ENCODE results near the gene ST14.
"Not testable (repeated sequence)": the region's sequence is repeated elsewhere in the genome, so short reads cannot be mapped to it uniquely, and the experiment has no call there.

The ST14 gene

GRCh38 chr11:130241713-130242112 is 82.1 kb downstream of the ST14 start:
- Histone ChIP-seq H3K9ac (ENCODE audit: low read depth, low read length) (no peak overlapping the region), H3K36me3 (ENCODE audit: control insufficient read depth, insufficient read depth, low read length) (no peaks in the 10 kb centered on the region), H3K4me3 (ENCODE audit: low read depth, low read length) (no peak overlapping the region), H3K27me3 (ENCODE audit: control insufficient read depth, insufficient read depth, low read length) (no peaks in the 10 kb centered on the region), H3K9me3 (ENCODE audit: control insufficient read depth, insufficient read depth, low read length) (no peaks in the 10 kb centered on the region), H3K4me1 (ENCODE audit: control insufficient read depth, insufficient read depth, low read length) (no peaks in the 10 kb centered on the region)

GRCh38 chr11:130243816-130244215 is 84.2 kb downstream of the ST14 start:
- Histone ChIP-seq H3K9ac (ENCODE audit: low read depth, low read length) (no peak overlapping the region), H3K4me3 (ENCODE audit: low read depth, low read length) (no peak overlapping the region), H3K4me1 (ENCODE audit: control insufficient read depth, insufficient read depth, low read length) (no peaks in the 10 kb centered on the region), H3K9me3 (ENCODE audit: control insufficient read depth, insufficient read depth, low read length) (no peaks in the 10 kb centered on the region), H3K36me3 (ENCODE audit: control insufficient read depth, insufficient read depth, low read length) (no peaks in the 10 kb centered on the region), H3K27me3 (ENCODE audit: control insufficient read depth, insufficient read depth, low read length) (no peaks in the 10 kb centered on the region)

GRCh38 chr11:130244848-130245247 is 85.3 kb downstream of the ST14 start:
- Histone ChIP-seq H3K9ac (ENCODE audit: low read depth, low read length) (no peak overlapping the region), H3K27me3 (ENCODE audit: control insufficient read depth, insufficient read depth, low read length) (no peaks in the 10 kb centered on the region), H3K9me3 (ENCODE audit: control insufficient read depth, insufficient read depth, low read length) (no peaks in the 10 kb centered on the region), H3K36me3 (ENCODE audit: control insufficient read depth, insufficient read depth, low read length) (no peaks in the 10 kb centered on the region), H3K4me1 (ENCODE audit: control insufficient read depth, insufficient read depth, low read length) (no peaks in the 10 kb centered on the region), H3K4me3 (ENCODE audit: low read depth, low read length) (no peak overlapping the region)

- H3K4me3 ChIP-seq (ENCODE audit: low read depth, low read length); H3K27me3 ChIP-seq (ENCODE audit: control insufficient read depth, insufficient read depth, low read length); H3K4me1 ChIP-seq (ENCODE audit: control insufficient read depth, insufficient read depth, low read length); H3K9ac ChIP-seq (ENCODE audit: low read depth, low read length); H3K36me3 ChIP-seq (ENCODE audit: control insufficient read depth, insufficient read depth, low read length); H3K9me3 ChIP-seq (ENCODE audit: control insufficient read depth, insufficient read depth, low read length): not testable (repeated sequence)
These were observed 85.8 kb downstream of the ST14 start for GRCh38 chr11:130245375-130245774.

GRCh38 chr11:130246270-130246669 is 86.7 kb downstream of the ST14 start:
- Histone ChIP-seq H3K9me3 (ENCODE audit: control insufficient read depth, insufficient read depth, low read length) (no peaks in the 10 kb centered on the region), H3K4me1 (ENCODE audit: control insufficient read depth, insufficient read depth, low read length) (no peaks in the 10 kb centered on the region), H3K27me3 (ENCODE audit: control insufficient read depth, insufficient read depth, low read length) (no peaks in the 10 kb centered on the region), H3K36me3 (ENCODE audit: control insufficient read depth, insufficient read depth, low read length) (no peaks in the 10 kb centered on the region), H3K9ac (ENCODE audit: low read depth, low read length) (no peak overlapping the region), H3K4me3 (ENCODE audit: low read depth, low read length) (no peak overlapping the region)

GRCh38 chr11:130246738-130247137 is 87.2 kb downstream of the ST14 start:
- H3K4me1 ChIP-seq (ENCODE audit: control insufficient read depth, insufficient read depth, low read length): no peaks in the 10 kb centered on the region
- no peak overlapping the region for H3K9ac ChIP-seq (ENCODE audit: low read depth, low read length)
- H3K27me3 ChIP-seq (ENCODE audit: control insufficient read depth, insufficient read depth, low read length): no peaks in the 10 kb centered on the region
- H3K4me3 ChIP-seq (ENCODE audit: low read depth, low read length): no peak overlapping the region
- no peaks in the 10 kb centered on the region for H3K9me3 ChIP-seq (ENCODE audit: control insufficient read depth, insufficient read depth, low read length)
- H3K36me3 ChIP-seq (ENCODE audit: control insufficient read depth, insufficient read depth, low read length): no peaks in the 10 kb centered on the region

GRCh38 chr11:130247319-130247718 is 87.7 kb downstream of the ST14 start:
- H3K36me3 ChIP-seq (ENCODE audit: control insufficient read depth, insufficient read depth, low read length): no peaks in the 10 kb centered on the region
- H3K4me1 ChIP-seq (ENCODE audit: control insufficient read depth, insufficient read depth, low read length): no peaks in the 10 kb centered on the region

GRCh38 chr11:130249371-130249770 is 89.8 kb downstream of the ST14 start:
- no peak overlapping the region for H3K4me3 ChIP-seq (ENCODE audit: low read depth, low read length)
- no peaks in the 10 kb centered on the region for H3K9me3 ChIP-seq (ENCODE audit: control insufficient read depth, insufficient read depth, low read length)
- H3K36me3 ChIP-seq (ENCODE audit: control insufficient read depth, insufficient read depth, low read length): no peaks in the 10 kb centered on the region
- H3K27me3 ChIP-seq (ENCODE audit: control insufficient read depth, insufficient read depth, low read length): no peaks in the 10 kb centered on the region
- H3K4me1 ChIP-seq (ENCODE audit: control insufficient read depth, insufficient read depth, low read length): no peaks in the 10 kb centered on the region
- no peak overlapping the region for H3K9ac ChIP-seq (ENCODE audit: low read depth, low read length)

More at GRCh38 chr11:130247319-130247718, 87.7 kb downstream of the ST14 start:
- Histone ChIP-seq H3K27me3 (ENCODE audit: control insufficient read depth, insufficient read depth, low read length) (no peaks in the 10 kb centered on the region), H3K9ac (ENCODE audit: low read depth, low read length) (no peak overlapping the region), H3K9me3 (ENCODE audit: control insufficient read depth, insufficient read depth, low read length) (no peaks in the 10 kb centered on the region), H3K4me3 (ENCODE audit: low read depth, low read length) (no peak overlapping the region)

GRCh38 chr11:130249929-130250328 is 90.3 kb downstream of the ST14 start:
- H3K4me3 ChIP-seq (ENCODE audit: low read depth, low read length); H3K27me3 ChIP-seq (ENCODE audit: control insufficient read depth, insufficient read depth, low read length); H3K9ac ChIP-seq (ENCODE audit: low read depth, low read length); H3K36me3 ChIP-seq (ENCODE audit: control insufficient read depth, insufficient read depth, low read length); H3K9me3 ChIP-seq (ENCODE audit: control insufficient read depth, insufficient read depth, low read length); H3K4me1 ChIP-seq (ENCODE audit: control insufficient read depth, insufficient read depth, low read length): not testable (repeated sequence)

- not testable (repeated sequence) for H3K9me3 ChIP-seq (ENCODE audit: control insufficient read depth, insufficient read depth, low read length); H3K27me3 ChIP-seq (ENCODE audit: control insufficient read depth, insufficient read depth, low read length); H3K4me3 ChIP-seq (ENCODE audit: low read depth, low read length); H3K36me3 ChIP-seq (ENCODE audit: control insufficient read depth, insufficient read depth, low read length); H3K4me1 ChIP-seq (ENCODE audit: control insufficient read depth, insufficient read depth, low read length); H3K9ac ChIP-seq (ENCODE audit: low read depth, low read length)
These were observed 92.2 kb downstream of the ST14 start for GRCh38 chr11:130251763-130252162.
